ENCODE measurements around the gene MARCHF3.

- TF ChIP-seq IRF4 (IDR thresholded peaks at IDR 0.05; ENCODE audit: low read depth, low read length) (no peak), POLR2A (IDR thresholded peaks at IDR 0.05; ENCODE audit: low read depth, low read length) (no peak)
Observed at GRCh38 chr5:126847456-126847820, 182.9 kb downstream of the MARCHF3 start.

All from GM12878 (cell line).